Measurements from ENCODE around the gene GIT1. TPM values are rescaled to one million over a fixed set of nuclear protein-coding genes. Genes with fewer than 3 reads are reported as not detected.
A peak's percentile ranks its signal among the peaks of the same experiment; 100 is the strongest.

Gene GIT1
- total RNA-seq, 5 donors from 2014 or later (not counting 1 experiment from before 2014, with no cell fraction given): 36.7 to 86.4 (median 71.8) TPM

- H3K27me3 Mint-ChIP-seq: no peaks in the 10 kb centered on the region
- peak overlapping the region in 1 of 3 donors; percentile 15 for H3K4me3 Mint-ChIP-seq
- no peak overlapping the region for H3K4me3 ChIP-seq (ENCODE audit: control insufficient read depth in 1 of 2, extremely low read depth in 1 of 2, low read length in 1 of 2)
- H3K27ac Mint-ChIP-seq: no peak overlapping the region
- peaks cover 0 to 2% of the 10 kb centered on the region in 2 experiments for H3K27me3 ChIP-seq (replicated peaks in 1 of 2; ENCODE audit: control insufficient read depth in 2 of 2, extremely low read depth in 1 of 2, insufficient read depth in 2 of 2, low read length in 1 of 2)
- peaks cover 22 to 26% (median 26%) of the 10 kb centered on the region in 3 donors for H3K4me1 Mint-ChIP-seq
- H3K36me3 Mint-ChIP-seq: no peaks in the 10 kb centered on the region
- H3K9me3 ChIP-seq: no peaks in the 10 kb centered on the region
- peaks cover 20 to 36% of the 10 kb centered on the region in 2 experiments for H3K4me1 ChIP-seq (ENCODE audit: control insufficient read depth in 1 of 2, extremely low read depth in 1 of 2, insufficient read depth in 2 of 2, low read length in 2 of 2)
- H3K9me3 Mint-ChIP-seq: no peaks in the 10 kb centered on the region
- H3K36me3 ChIP-seq (ENCODE audit: control insufficient read depth in 2 of 2, extremely low read depth in 1 of 2, insufficient read depth in 1 of 2, low read length in 1 of 2): no peaks in the 10 kb centered on the region
- no peak overlapping the region for H3K27ac ChIP-seq (ENCODE audit: low read length)
- POLR2A ChIA-PET: no interaction called here
- WGBS (ENCODE audit: insufficient coverage): 85% methylated on average over 6 of the region's 11 CpGs
- ATAC-seq (replicated peaks in 1 of 4): no peak
- DNase-seq: no peak
- CTCF ChIA-PET: interaction anchor here in 1 of 2 donors (0.6 kb wide), 1 partner anchor 103 kb away, joined by 4 read pairs; no protein-coding TSS in a partner anchor
Observed at GRCh38 chr17:29611351-29612093, 22.1 kb upstream of the GIT1 start.

DNA sequence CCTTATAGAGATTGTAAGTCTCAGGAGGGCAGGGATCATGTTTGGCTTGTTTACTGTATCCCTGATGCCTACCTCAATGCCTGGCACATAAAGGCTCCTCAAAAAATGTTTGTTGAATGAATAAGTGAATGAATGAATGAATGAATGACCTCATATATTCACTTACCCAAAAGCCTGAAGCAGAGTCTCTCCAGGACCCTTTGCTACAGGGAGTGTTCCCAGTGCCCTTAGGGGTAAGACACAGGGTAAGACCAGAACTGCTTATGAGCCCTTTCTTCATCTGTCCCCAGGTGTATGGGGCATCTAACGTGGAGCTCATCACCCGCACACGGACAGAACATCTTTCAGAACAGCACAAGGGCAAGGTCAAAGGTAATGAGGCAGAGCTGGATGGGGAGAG is 20.9 kb upstream of the GIT1 start:
- no peaks in the 10 kb centered on the region for H3K36me3 ChIP-seq (ENCODE audit: control insufficient read depth in 2 of 2, extremely low read depth in 1 of 2, insufficient read depth in 1 of 2, low read length in 1 of 2)
- no CpG with 5 or more reads among the region's 3 CpGs for WGBS (ENCODE audit: insufficient coverage)
- no peak overlapping the region for H3K27ac ChIP-seq (ENCODE audit: low read length)
- no peak overlapping the region for H3K4me3 ChIP-seq (ENCODE audit: control insufficient read depth in 1 of 2, extremely low read depth in 1 of 2, low read length in 1 of 2)
- POLR2A ChIA-PET: interaction anchor here in 1 of 2 donors (0.6 kb wide), 1 partner anchor 169 kb away, joined by 4 read pairs; no protein-coding TSS in a partner anchor
- no peaks in the 10 kb centered on the region for H3K36me3 Mint-ChIP-seq
- no peak for DNase-seq
- H3K4me3 Mint-ChIP-seq: no peak overlapping the region
- no peak overlapping the region for H3K27ac Mint-ChIP-seq
- no peaks in the 10 kb centered on the region for H3K27me3 ChIP-seq (replicated peaks in 1 of 2; ENCODE audit: control insufficient read depth in 2 of 2, extremely low read depth in 1 of 2, insufficient read depth in 2 of 2, low read length in 1 of 2)
- CTCF ChIA-PET: no interaction called here
- peaks cover 12 to 26% of the 10 kb centered on the region in 2 experiments for H3K4me1 ChIP-seq (ENCODE audit: control insufficient read depth in 1 of 2, extremely low read depth in 1 of 2, insufficient read depth in 2 of 2, low read length in 2 of 2)
- H3K9me3 ChIP-seq: no peaks in the 10 kb centered on the region
- peaks cover 11 to 18% (median 18%) of the 10 kb centered on the region in 3 donors for H3K4me1 Mint-ChIP-seq
- no peak for ATAC-seq (replicated peaks in 1 of 4)
- H3K27me3 Mint-ChIP-seq: no peaks in the 10 kb centered on the region
- H3K9me3 Mint-ChIP-seq: no peaks in the 10 kb centered on the region

GRCh38 chr17:29608986-29609385 is 19.5 kb upstream of the GIT1 start:
- H3K4me3 ChIP-seq (ENCODE audit: control insufficient read depth in 1 of 2, extremely low read depth in 1 of 2, low read length in 1 of 2): no peak overlapping the region
- ChIA-PET POLR2A (no interaction called here), CTCF (interaction anchor here (0.6 to 1.9 kb wide), 3 partner anchors 8 to 36 kb away, joined by 3 to 6 read pairs (median 4); no protein-coding TSS in a partner anchor)
- ATAC-seq (replicated peaks in 1 of 4): no peak
- H3K27ac Mint-ChIP-seq: no peak overlapping the region
- no peaks in the 10 kb centered on the region for H3K27me3 ChIP-seq (replicated peaks in 1 of 2; ENCODE audit: control insufficient read depth in 2 of 2, extremely low read depth in 1 of 2, insufficient read depth in 2 of 2, low read length in 1 of 2)
- no peaks in the 10 kb centered on the region for H3K36me3 Mint-ChIP-seq
- H3K36me3 ChIP-seq (ENCODE audit: control insufficient read depth in 2 of 2, extremely low read depth in 1 of 2, insufficient read depth in 1 of 2, low read length in 1 of 2): no peaks in the 10 kb centered on the region
- H3K27me3 Mint-ChIP-seq: no peaks in the 10 kb centered on the region
- H3K4me1 ChIP-seq (ENCODE audit: control insufficient read depth in 1 of 2, extremely low read depth in 1 of 2, insufficient read depth in 2 of 2, low read length in 2 of 2): peaks cover 5 to 12% of the 10 kb centered on the region in 2 experiments
- H3K9me3 ChIP-seq: no peaks in the 10 kb centered on the region
- H3K4me1 Mint-ChIP-seq: peaks cover 0 to 4% (median 4%) of the 10 kb centered on the region in 3 donors
- H3K27ac ChIP-seq (ENCODE audit: low read length): no peak overlapping the region
- H3K4me3 Mint-ChIP-seq: no peak overlapping the region
- no peak for DNase-seq
- WGBS (ENCODE audit: insufficient coverage): 84% methylated on average over 14 of the region's 15 CpGs
- H3K9me3 Mint-ChIP-seq: no peaks in the 10 kb centered on the region

- H3K9me3 Mint-ChIP-seq: no peaks in the 10 kb centered on the region
- no peak for ATAC-seq (replicated peaks in 1 of 4)
- H3K4me3 Mint-ChIP-seq: no peak overlapping the region
Observed at GRCh38 chr17:29607557-29608195, 18.2 kb upstream of the GIT1 start.

DNA sequence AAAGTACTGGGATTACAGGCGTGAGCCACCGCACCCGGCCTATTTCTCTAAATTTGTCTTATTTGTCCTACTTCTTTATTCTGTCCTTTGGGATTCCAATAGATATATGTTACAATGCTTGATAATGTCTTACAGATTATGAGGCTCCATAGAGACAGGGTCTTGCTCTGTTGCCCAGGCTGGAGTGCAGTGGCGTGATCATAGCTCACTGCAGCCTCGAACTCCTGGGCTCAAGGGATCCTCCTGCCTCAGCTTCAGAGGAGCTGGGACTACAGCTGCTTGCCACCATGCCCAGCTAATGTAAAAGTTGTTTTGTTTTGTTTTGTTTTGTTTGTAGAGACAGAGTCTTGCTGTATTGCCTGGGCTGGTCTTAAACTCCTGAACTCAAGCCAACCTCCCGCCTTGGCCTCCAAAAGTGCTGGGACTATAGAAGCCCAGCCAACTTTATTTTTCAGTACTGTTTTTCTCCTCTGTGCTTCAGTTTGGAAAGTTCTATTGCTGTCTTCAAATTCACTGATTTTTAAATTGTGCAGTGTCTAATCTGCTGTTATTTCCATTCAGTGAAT is 13.7 kb upstream of the GIT1 start:
- H3K9me3 Mint-ChIP-seq: no peaks in the 10 kb centered on the region
- no peaks in the 10 kb centered on the region for H3K36me3 Mint-ChIP-seq
- H3K4me1 Mint-ChIP-seq: no peaks in the 10 kb centered on the region
- H3K4me3 Mint-ChIP-seq: no peak overlapping the region
- Histone ChIP-seq H3K9me3 (no peaks in the 10 kb centered on the region), H3K36me3 (ENCODE audit: control insufficient read depth in 2 of 2, extremely low read depth in 1 of 2, insufficient read depth in 1 of 2, low read length in 1 of 2) (no peaks in the 10 kb centered on the region), H3K4me1 (ENCODE audit: control insufficient read depth in 1 of 2, extremely low read depth in 1 of 2, insufficient read depth in 2 of 2, low read length in 2 of 2) (no peaks in the 10 kb centered on the region), H3K27ac (ENCODE audit: low read length) (no peak overlapping the region), H3K4me3 (ENCODE audit: control insufficient read depth in 1 of 2, extremely low read depth in 1 of 2, low read length in 1 of 2) (no peak overlapping the region), H3K27me3 (replicated peaks in 1 of 2; ENCODE audit: control insufficient read depth in 2 of 2, extremely low read depth in 1 of 2, insufficient read depth in 2 of 2, low read length in 1 of 2) (no peaks in the 10 kb centered on the region)
- ChIA-PET CTCF (no interaction called here), POLR2A (no interaction called here)
- ATAC-seq (replicated peaks in 1 of 4) (no peak), DNase-seq (no peak)
- peak overlapping the region in 1 of 2 donors; percentile 10 for H3K27ac Mint-ChIP-seq
- no peaks in the 10 kb centered on the region for H3K27me3 Mint-ChIP-seq
- WGBS (ENCODE audit: insufficient coverage): 97% methylated on average over 3 of the region's 6 CpGs

More at GRCh38 chr17:29607557-29608195, 18.2 kb upstream of the GIT1 start:
- Histone ChIP-seq H3K27ac (ENCODE audit: low read length) (no peak overlapping the region), H3K36me3 (ENCODE audit: control insufficient read depth in 2 of 2, extremely low read depth in 1 of 2, insufficient read depth in 1 of 2, low read length in 1 of 2) (no peaks in the 10 kb centered on the region), H3K27me3 (replicated peaks in 1 of 2; ENCODE audit: control insufficient read depth in 2 of 2, extremely low read depth in 1 of 2, insufficient read depth in 2 of 2, low read length in 1 of 2) (no peaks in the 10 kb centered on the region), H3K4me1 (ENCODE audit: control insufficient read depth in 1 of 2, extremely low read depth in 1 of 2, insufficient read depth in 2 of 2, low read length in 2 of 2) (peaks cover 0 to under 1% of the 10 kb centered on the region in 2 experiments), H3K4me3 (ENCODE audit: control insufficient read depth in 1 of 2, extremely low read depth in 1 of 2, low read length in 1 of 2) (no peak overlapping the region), H3K9me3 (no peaks in the 10 kb centered on the region)
- H3K27ac Mint-ChIP-seq: no peak overlapping the region
- 90% methylated on average over 19 of the region's 29 CpGs for WGBS (ENCODE audit: insufficient coverage)
- no peak for DNase-seq
- CTCF ChIA-PET: interaction anchor here (0.5 to 1.9 kb wide), 2 partner anchors 9 to 38 kb away, joined by 3 to 4 read pairs; no protein-coding TSS in a partner anchor
- H3K27me3 Mint-ChIP-seq: no peaks in the 10 kb centered on the region
- POLR2A ChIA-PET: no interaction called here
- no peaks in the 10 kb centered on the region for H3K4me1 Mint-ChIP-seq
- no peaks in the 10 kb centered on the region for H3K36me3 Mint-ChIP-seq

DNA sequence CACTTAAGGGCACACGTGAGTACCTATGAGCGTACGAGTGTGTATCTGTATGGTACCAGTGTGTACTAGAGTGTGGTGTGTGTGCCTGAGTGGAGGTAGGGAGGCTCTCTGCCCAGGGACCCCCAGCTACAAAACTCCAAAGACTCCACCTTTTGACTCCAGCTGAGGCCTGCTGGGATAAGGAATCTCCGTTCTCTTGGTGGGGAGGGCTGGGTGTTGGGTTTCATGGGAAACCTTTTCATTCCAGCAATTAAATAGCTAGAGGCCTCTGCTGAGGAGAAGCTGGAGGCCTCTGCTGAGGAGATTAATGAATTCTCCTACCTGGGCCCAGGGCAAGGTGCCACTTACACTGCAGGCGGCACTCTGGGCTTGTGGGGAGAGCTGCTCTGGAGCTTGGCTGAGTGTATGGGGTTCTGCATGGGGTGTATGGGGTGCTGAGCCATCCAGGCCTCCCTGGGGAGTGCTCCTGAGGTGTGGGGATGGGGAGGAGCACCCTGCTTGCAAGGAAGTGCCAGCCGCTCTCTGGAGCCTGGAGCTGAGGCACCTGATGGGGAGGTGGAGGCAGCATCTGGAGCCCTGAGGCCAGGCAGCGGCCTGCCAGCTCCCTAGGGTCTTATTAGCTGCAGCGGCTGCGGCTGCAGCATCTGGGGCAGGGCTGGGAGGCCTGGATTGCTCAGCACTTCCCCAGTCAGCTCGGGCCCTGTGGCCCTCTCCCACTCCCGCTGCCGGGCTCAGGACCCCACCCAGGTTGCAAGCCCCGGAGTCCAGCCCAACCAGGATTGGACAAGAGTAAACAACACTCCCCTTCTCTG is 8.1 kb upstream of the GIT1 start:
- Histone ChIP-seq H3K36me3 (ENCODE audit: control insufficient read depth in 2 of 2, extremely low read depth in 1 of 2, insufficient read depth in 1 of 2, low read length in 1 of 2) (no peaks in the 10 kb centered on the region), H3K27me3 (replicated peaks in 1 of 2; ENCODE audit: control insufficient read depth in 2 of 2, extremely low read depth in 1 of 2, insufficient read depth in 2 of 2, low read length in 1 of 2) (peaks cover 0 to 21% of the 10 kb centered on the region in 2 experiments), H3K4me1 (ENCODE audit: control insufficient read depth in 1 of 2, extremely low read depth in 1 of 2, insufficient read depth in 2 of 2, low read length in 2 of 2) (peaks cover 5 to 17% of the 10 kb centered on the region in 2 experiments), H3K9me3 (no peaks in the 10 kb centered on the region), H3K27ac (ENCODE audit: low read length) (no peak overlapping the region), H3K4me3 (ENCODE audit: control insufficient read depth in 1 of 2, extremely low read depth in 1 of 2, low read length in 1 of 2) (no peak overlapping the region)
- Mint-ChIP-seq H3K9me3 (no peaks in the 10 kb centered on the region), H3K4me3 (no peak overlapping the region), H3K27me3 (no peaks in the 10 kb centered on the region), H3K4me1 (peaks cover 0 to 7% (median 6%) of the 10 kb centered on the region in 3 donors), H3K36me3 (no peaks in the 10 kb centered on the region), H3K27ac (no peak overlapping the region)
- ATAC-seq (replicated peaks in 1 of 4): no peak
- 90% methylated on average over 5 of the region's 13 CpGs for WGBS (ENCODE audit: insufficient coverage)
- ChIA-PET POLR2A (no interaction called here), CTCF (interaction anchor here (0.6 kb wide), 2 partner anchors 19 to 74 kb away, joined by 3 to 8 read pairs; no protein-coding TSS in a partner anchor)
- DNase-seq: no peak
